22Rv1 (cell line): ENCODE measurements around the gene TCEAL4.

Experiments used
- H3K27ac ChIP-seq: fragments of 450-650 bp; 2 replicates; pipeline ENCODE4 v1.5.1; 2017
- CTCF ChIP-seq: fragments of 450-650 bp; IDR thresholded peaks from 2 replicates; pipeline ENCODE4 v1.5.1; 2017; ENCODE audit warnings: mild to moderate bottlenecking
- ZFX ChIP-seq: fragments of 450-650 bp; IDR thresholded peaks from 2 replicates; pipeline ENCODE4 v1.6.1; 2017; ENCODE audit warnings: antibody characterized with exemption, borderline replicate concordance

The TCEAL4 gene

GRCh38 chrX:103585411-103586313 lies at the start of gene TCEAL4:
TCEAL4 (plus strand) TSS chrX:103585515; CDS start chrX:103586676, 1,161 bp downstream.
- no peak for TF ChIP-seq ZFX
- TF ChIP-seq CTCF: no peak
- peak within 1 kb of the TSS; percentile 46 for H3K27ac ChIP-seq

DNA sequence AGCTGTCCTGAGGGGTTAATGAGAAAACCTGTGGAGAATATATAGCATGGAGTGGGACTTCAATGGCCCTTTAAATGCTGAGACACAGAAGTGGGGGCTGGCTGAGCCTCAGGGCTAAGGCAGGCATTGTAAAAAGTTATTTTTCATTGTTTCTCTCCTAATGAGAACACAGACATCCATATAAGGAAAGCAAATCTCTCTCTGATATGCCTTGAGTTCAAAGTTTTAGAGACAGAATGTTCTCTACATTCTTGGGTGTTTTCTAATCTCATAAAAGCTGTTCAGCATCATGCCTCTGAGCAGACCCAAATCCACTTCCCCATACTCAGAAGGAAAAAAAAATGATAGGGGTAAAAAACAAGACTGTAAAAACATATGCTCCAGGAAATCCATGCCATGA lies 49.2 kb upstream of the TCEAL4 start:
- no peak for TF ChIP-seq CTCF
- no peak for TF ChIP-seq ZFX

GRCh38 chrX:103536732-103537131 lies 48.6 kb upstream of the TCEAL4 start:
- TF ChIP-seq ZFX (no peak), CTCF (no peak)
- H3K27ac ChIP-seq: no peak overlapping the region

More for the DNA sequence above, 49.2 kb upstream of the TCEAL4 start:
- H3K27ac ChIP-seq: no peak overlapping the region

- TF ChIP-seq ZFX (no peak), CTCF (no peak)
- no peak overlapping the region for H3K27ac ChIP-seq
Measured at GRCh38 chrX:103537871-103538387, 47.4 kb upstream of the TCEAL4 start.

- no peak overlapping the region for H3K27ac ChIP-seq
- TF ChIP-seq ZFX (no peak), CTCF (no peak)
Measured at GRCh38 chrX:103538728-103539127, 46.6 kb upstream of the TCEAL4 start.

GRCh38 chrX:103539695-103540094 lies 45.6 kb upstream of the TCEAL4 start:
- no peak overlapping the region for H3K27ac ChIP-seq
- TF ChIP-seq ZFX: no peak
- TF ChIP-seq CTCF: no peak

DNA sequence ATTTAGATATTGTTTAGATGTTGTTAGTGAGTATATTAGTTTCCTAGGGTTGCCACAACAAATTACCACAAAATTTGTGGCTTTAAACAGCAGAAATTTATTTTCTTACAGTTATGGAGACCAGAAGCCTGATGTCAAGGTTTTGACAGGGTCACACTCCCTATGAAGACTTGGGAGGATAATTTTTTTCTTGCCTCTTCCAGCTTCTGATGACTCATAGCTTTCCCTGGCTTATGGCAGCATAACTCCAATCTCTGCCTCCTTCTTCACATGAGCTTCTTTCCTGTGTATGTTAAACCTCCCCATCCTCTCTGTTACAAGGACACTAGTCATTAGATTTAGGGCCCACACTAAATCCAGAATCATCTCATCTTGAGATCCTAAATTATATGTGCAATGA lies 45.2 kb upstream of the TCEAL4 start:
- H3K27ac ChIP-seq: no peak overlapping the region
- no peak for TF ChIP-seq ZFX
- no peak for TF ChIP-seq CTCF
